Prostate gland (tissue), 2 donors: ENCODE measurements around the gene SF3B3.

Experiments used
- CTCF ChIP-seq, 4 experiments: fragments of 200-600 bp in 2 of 4; fragments of 450-650 bp in 2 of 4; sonication (generic) in 2 of 4; IDR thresholded peaks; 1 replicate in 3 of 4; 2 replicates in 1 of 4; pipeline ENCODE4 v1.5.1; 2016 to 2019; ENCODE audit warnings: antibody characterized with exemption in 4 of 4, mild to moderate bottlenecking in 2 of 4, moderate library complexity in 2 of 4
- POLR2A ChIP-seq: fragments of 450-650 bp; IDR thresholded peaks from one replicate; pipeline ENCODE4 v1.6.1; 2016; ENCODE audit warnings: antibody characterized with exemption, mild to moderate bottlenecking
- POLR2AphosphoS5 ChIP-seq: sonication (generic); formaldehyde crosslinking; IDR thresholded peaks from one replicate; pipeline ENCODE4 v1.6.1; 2017; ENCODE audit warnings: antibody characterized with exemption

- no peak for TF ChIP-seq CTCF (IDR thresholded peaks at IDR 0.05)
- no peak for TF ChIP-seq POLR2AphosphoS5
- no peak for TF ChIP-seq POLR2A
These were observed 29.8 kb upstream of the SF3B3 start for GRCh38 chr16:70493802-70494201.
